OCI-M2 (cell line): ENCODE measurements around the gene PDE6G.
"Not testable (repeated sequence)": the region's sequence is repeated elsewhere in the genome, so short reads cannot be mapped to it uniquely, and the experiment has no call there.

Source experiments
- DNase-seq: peaks from one replicate; lab custom pipeline; 2025; ENCODE audit not compliant: unreplicated experiment; lab: John Stamatoyannopoulos, UW

Gene PDE6G

DNA sequence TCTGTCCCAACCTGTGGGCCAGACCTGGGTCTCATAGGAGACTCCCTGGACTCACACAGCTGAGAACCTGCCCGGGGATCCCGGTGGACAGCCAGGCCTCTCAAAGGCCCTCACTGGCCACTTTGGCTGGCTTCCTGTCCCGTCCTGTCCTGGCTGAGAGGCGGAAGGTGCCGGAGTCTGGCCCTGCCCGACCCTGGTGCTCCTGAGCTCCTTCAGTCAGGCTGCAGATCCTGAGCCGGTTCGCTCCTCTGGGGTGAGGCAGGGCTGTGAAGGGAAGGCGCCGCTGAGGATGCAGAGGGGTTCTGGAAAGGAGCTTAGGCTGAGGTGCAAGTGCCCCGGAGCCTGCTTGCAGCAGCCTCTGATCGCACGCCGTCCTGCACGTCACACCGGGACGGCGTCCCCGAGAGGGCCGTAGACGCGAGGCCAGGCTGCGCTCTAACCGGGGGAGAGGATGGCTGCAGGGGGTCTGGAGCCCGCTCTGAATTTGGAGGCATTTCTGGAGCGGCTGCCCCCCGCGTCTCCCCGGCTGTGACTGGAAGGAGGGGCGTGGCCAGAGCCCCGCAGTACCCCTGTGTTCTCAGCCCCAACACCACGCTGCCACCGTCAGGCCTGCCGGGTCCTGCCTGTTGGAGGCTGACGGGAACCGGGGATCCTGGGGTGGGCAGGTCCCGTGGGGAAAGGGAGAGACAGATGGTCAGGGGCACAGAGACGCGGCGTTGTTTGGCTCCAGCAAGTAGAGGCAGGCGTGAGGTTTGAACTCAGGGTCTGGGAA, 31.6 kb upstream of the PDE6G start:
- no peak for DNase-seq

DNA sequence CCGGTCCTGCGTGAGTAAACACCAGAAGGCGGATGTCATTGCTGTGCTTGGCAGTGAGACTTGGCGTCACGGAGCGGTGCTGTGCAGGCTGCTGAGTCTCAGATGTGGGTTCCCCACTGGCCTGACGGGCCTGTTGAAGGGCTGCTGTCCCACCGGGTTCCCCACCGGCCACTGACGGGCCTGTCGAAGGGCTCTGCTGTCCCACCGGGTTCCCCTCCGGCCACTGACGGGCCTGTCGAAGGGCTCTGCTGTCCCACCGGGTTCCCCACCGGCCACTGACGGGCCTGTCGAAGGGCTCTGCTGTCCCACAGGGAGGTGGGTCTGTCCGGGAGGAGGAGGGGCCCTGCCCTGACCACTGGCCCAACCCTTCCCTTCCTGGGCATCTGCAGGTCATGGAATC, 30.3 kb upstream of the PDE6G start:
- no peak for DNase-seq

DNA sequence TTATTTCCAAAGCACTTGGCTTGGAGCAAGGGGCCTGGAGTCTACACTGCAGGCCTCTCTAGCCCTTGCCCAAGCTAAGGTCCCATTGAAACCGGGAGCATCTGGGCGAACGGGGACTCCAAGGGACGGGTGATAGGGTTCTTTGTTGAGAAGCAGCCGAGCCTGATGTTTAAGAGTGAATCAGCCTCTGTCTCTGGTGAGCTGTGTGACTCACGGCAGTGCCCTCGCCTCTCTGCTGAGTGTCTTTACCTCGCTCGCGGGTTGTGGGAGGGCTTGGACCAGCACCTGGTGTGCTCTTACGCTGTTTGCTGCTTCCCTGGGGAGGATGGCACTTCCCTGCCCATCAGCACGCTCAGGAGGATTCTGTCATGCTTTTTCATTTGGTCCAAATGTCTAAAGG, 28.8 kb upstream of the PDE6G start:
- no peak for DNase-seq

DNA sequence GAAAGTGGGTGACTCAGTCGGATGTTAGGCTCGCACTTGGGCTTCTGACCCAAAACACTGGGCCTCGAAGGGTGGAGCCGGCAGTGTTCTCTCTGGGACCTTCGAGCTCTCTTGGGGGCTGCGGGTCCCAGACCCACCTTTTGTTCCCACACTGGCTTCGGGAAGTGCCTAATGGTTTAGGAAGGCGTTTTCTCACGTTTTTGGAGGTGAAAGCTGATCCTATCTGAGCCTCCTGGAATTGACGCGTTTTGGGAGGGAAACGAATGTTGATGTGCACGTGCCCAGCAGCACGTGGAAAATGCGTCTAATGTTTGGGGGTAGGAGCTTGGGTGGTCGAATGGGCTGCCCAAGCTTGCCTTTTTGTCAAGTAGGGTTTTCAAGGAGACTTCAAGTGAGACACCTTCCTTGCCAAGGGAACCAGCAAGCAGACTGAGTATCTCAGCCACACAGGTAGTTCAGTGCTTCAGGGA, 28.1 kb upstream of the PDE6G start:
- DNase-seq, result no peak

DNA sequence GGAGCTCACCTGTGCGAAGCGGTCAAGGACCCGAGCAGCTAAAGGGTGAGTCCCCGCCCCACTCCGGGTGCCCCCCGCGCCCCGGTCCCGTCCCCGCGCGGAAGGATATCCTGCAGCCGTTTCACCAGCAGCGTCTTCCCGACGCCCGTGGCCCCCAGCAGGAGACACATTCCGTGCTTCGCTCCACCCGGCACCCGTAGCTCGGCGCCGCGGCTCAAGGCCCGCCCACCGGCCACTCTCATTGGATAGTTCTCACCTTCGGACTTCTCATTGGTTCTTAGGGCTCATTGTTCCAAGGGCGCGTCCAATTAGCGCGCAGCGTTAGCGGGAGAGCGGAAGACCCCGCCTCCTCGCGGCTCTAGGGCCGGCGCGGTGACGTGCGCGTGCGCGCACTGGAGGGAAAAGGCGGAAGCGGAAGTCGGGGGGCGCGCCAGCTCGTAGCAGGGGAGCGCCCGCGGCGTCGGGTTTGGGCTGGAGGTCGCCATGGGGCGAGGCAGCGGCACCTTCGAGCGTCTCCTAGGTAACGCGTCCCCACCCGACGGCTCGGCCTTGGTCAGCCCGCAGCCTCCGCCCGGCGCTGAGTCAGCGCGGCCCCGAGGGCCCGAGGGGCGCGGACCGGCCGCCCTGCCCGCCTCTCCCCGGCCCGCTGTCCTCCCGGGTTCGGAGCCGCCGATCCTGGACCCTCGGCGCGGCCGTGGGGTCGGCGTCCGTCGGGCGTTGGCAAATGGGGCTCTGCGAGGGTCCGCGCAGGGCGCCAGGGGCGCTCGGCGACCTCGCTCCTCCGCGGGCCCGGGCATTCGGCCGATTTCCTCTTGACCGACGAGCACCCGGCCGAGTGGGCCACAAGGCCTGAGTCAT, 27.5 kb upstream of the PDE6G start, which contains the start of the genes ARL16 and HGS:
ARL16 (minus strand) TSS at position 214 of the 858 bp plus-strand sequence; CDS start at position 170, 44 bp downstream.
HGS (plus strand) TSS at position 428 of the 858 bp plus-strand sequence; CDS start at position 484, 56 bp downstream.
- peak; percentile 90 for DNase-seq

- DNase-seq, result no peak
These were observed 26.9 kb upstream of the PDE6G start for GRCh38 chr17:81683208-81683583.

DNA sequence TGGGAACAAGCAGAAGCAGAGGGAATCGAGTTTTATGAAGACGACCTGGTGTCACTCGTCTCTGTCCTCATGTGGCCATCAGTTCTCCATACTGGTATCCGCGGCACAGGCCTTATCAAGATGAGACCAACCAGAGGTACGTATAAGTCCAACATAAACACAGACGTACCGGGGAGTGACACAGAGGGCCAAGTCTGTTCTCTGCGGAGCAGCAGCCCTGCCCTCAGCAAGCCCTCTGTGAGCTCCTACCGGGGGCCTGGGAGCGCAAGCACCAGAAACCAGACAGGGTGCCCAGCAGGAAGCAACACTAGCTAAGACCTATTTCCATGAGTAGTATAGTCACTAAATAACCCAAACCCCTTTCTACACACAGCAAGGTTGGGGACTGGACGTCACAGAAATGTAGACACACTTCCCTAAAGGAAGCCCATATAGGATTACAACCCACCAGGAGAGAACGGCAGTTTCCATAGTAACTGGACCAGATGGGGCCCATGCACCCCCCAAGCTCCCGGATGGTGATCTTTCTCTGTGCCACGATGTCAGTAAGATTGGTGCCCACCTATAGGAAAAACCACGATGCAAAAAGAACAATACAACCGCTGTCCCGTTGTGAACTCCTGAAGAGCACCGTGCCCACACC, 26.3 kb upstream of the PDE6G start:
- no peak for DNase-seq

GRCh38 chr17:81681672-81682071, 25.3 kb upstream of the PDE6G start:
- no peak for DNase-seq

GRCh38 chr17:81680150-81680549, 23.8 kb upstream of the PDE6G start:
- DNase-seq, result no peak

DNA sequence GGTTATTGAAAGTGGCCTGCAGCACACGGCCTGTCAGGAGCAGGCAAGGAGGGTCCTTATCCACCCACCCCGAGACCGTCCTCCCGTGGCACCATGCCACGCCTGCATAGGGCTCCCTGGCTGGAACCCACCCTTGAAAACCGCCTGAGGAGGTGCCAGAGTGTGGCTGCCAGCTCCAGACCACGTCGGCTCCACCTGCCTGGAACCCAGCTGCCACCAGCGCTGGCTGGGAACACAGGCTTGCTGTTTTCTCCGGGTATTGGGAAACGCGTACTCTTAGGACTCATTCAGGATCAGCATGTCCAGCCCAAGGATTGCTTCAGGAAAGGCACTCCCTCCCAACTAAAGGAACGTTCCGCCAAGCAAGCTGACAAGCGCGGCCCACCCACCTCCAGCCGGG, 20.6 kb upstream of the PDE6G start:
- no peak for DNase-seq

- DNase-seq, result not testable (repeated sequence)
These were observed 19.3 kb upstream of the PDE6G start for GRCh38 chr17:81675515-81676221.

GRCh38 chr17:81673561-81674258, 17.4 kb upstream of the PDE6G start:
- no peak for DNase-seq

DNA sequence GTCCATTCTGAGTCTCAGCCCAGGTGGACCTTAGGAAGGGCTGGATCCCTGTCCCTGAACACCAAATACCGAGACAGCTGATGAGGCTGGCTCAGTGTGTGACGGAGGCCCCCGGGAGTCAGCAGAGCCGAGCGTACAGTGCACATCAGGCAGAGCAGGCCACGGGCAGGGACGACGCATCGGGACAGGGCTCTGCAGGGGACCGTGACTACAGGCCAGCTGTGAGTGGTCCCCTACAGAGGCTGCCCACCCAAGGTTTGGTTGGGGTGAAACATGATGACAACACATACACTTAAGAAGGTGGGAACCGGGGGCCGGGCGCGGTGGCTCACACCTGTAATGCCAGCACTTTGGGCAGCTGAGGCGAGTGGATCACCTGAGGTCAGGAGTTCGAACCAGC, 16.6 kb upstream of the PDE6G start:
- no peak for DNase-seq

DNA sequence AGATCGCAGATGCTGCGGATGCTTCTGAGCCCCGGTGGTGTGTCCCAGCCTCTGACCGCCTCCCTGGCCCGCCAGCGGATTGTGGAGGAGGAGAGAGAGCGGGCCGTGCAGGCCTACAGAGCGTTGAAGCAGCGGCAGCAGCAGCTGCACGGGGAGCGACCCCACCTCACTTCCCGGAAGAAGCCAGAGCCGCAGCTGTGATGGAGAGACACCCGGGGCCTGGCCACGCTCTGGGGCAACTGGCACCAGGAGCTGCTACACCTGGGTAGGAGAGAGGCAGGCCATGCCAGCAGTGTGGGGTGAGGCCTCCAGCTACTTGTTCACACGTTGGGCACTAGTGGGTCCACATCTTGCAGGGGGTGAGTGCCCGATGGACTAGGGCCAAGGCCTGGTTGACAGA, 16.2 kb upstream of the PDE6G start:
- no peak for DNase-seq

- DNase-seq, result no peak
These were observed 11.4 kb upstream of the PDE6G start for GRCh38 chr17:81667754-81668153.

GRCh38 chr17:81666342-81667191, 10.2 kb upstream of the PDE6G start, which contains the start of the genes CCDC137 and OXLD1:
Gene CCDC137 (plus strand): TSS chr17:81666737. CDS start chr17:81666767, 30 bp downstream.
Gene OXLD1 (minus strand): TSS chr17:81666605. CDS start chr17:81666577, 28 bp downstream.
- DNase-seq, result peak; percentile 33

DNA sequence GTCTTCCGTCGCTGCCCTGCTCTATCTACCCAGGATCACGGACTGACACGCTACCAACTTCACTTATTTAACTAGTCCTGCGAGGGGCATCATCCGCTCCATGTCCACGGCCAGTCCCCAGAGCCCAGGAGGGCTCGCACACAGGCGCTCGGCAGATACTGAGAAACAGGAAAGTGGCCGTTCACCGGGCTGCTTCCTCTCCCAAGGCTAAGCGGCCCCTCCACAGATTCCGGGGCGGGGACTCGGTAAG, 9.7 kb upstream of the PDE6G start:
- DNase-seq, result no peak

DNA sequence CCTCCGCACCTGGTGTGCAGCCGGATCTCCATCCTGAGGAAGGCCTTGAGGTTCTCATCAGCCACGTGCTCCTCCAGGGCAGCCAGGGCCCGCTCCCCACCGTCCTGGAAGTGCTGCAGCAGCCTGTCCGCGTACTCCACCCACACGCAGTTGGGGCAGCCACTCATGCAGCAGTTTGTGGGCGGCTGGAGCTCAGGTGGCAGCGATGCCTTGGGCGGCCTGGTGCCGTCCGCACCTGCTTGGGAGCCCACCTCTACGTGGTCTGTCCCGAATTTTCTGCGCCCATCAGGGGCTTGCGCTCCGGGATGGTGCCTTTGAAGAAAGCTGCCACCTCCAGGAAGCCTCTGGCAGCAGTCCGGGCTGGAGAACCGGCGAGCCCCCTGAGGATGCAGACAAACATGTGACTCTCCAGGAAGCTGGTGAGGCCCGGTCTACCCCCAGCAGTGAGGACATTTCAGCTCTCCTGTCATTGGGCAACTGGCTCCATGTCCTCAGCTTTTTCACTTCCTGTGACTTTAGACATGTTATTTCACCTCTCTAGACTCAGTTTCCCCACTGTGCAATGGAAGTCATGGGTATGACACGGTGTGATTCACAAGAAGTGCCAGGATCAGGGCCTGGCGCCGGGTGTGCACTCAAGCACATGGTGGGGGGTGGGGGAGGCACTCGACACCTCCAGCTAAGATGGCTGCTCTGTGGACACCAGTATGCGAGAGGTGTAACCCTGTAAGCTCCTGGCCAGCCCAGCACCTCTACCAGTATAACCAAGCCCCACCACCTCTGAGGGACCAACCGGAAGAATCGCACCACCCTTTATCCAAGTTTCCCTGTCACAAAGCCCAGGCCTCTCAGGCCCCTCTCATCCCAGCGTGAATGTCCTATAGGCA, 9.1 kb upstream of the PDE6G start:
- DNase-seq, result no peak
